Measurements from ENCODE around the gene PQBP1.

DNA sequence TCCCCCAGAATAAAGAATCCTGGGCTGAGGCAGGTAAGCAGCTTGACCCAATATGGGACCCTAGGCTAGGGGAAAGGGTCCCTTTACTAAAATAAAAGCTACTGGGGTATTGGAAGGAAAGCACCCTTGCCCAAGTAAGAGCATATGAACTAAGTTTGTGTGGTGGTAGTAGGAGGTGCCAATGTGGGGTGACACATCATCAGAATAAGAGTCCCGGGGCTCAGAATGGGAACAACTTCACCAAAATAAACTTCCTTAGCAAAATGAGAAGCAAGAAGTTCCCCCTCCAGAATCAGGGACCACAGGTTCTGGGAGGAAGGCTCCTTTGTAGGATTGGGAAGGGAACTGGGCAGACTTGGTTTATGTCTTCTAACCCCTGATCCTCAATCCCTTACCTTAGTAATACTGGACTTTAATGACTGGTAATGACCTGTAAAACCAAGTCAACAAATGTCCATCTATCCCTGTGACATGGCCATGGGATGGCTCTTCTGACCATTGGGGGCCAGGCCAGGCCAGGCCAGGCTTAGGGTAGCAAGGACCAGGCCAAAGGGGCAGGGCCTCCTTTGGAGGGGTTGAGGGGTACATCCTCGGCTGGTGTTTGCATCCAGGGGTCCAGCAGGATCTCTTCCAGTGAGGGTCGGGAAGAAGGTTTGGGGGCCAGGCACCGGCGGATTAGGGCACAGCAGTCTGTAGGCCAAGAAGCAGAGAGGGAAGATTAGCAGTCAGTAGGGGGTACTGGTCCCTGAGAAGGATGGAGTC, 16.1 kb downstream of the PQBP1 start:
- TF ChIP-seq CTCF (conservative IDR thresholded peaks at IDR 0.05; ENCODE audit: low read length), result no peak
- TF ChIP-seq EZH2phosphoT487 (IDR thresholded peaks at IDR 0.05; ENCODE audit: borderline replicate concordance), result no peak

Data from Loucy (cell line).